ENCODE results near the gene SERPINA3.

DNA sequence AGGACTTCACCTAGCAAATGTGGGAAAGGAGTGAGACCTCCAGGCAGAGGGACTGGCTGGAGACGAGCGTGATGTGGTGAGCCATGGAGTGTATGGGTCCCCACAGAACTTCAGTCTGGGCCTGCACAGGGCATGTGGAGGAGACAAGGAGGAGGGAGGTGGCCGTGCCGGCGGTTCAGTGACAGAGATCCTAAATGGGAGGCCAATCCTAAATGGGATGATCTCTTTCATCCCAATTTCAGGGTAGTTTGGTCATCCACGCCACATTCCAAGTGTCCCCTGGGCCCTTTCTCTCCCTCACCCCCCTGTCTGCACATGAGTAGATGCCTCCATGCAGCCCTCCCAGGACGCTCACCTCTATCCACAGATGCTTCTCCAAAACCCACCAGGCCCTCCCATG, 17.8 kb upstream of the SERPINA3 start:
- TF ChIP-seq, protein P1, sequence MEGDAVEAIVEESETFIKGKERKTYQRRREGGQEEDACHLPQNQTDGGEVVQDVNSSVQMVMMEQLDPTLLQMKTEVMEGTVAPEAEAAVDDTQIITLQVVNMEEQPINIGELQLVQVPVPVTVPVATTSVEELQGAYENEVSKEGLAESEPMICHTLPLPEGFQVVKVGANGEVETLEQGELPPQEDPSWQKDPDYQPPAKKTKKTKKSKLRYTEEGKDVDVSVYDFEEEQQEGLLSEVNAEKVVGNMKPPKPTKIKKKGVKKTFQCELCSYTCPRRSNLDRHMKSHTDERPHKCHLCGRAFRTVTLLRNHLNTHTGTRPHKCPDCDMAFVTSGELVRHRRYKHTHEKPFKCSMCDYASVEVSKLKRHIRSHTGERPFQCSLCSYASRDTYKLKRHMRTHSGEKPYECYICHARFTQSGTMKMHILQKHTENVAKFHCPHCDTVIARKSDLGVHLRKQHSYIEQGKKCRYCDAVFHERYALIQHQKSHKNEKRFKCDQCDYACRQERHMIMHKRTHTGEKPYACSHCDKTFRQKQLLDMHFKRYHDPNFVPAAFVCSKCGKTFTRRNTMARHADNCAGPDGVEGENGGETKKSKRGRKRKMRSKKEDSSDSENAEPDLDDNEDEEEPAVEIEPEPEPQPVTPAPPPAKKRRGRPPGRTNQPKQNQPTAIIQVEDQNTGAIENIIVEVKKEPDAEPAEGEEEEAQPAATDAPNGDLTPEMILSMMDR (IDR thresholded peaks at IDR 0.05; ENCODE audit: low read depth, low read length) = no peak
- TF ChIP-seq EZH2phosphoT487 (IDR thresholded peaks at IDR 0.05; ENCODE audit: low read depth) = no peak

Measured in OCI-LY3 (cell line).